HUES48 (cell line): ENCODE results near the gene REST.

ENCODE experiments used
- H3K27ac ChIP-seq: one replicate; pipeline ENCODE4 v1.7.0; 2013; ENCODE audit warnings: low read depth, low read length, inconsistent platforms
- H3K27me3 ChIP-seq: 2 replicates; pipeline ENCODE4 v1.6.1; 2013; ENCODE audit warnings: mild to moderate bottlenecking, low read length; ENCODE audit not compliant: control insufficient read depth, insufficient read depth
- H3K36me3 ChIP-seq: 2 replicates; pipeline ENCODE4 v1.6.1; 2013; ENCODE audit warnings: low read length; ENCODE audit not compliant: control insufficient read depth, insufficient read depth
- H3K4me1 ChIP-seq: 2 replicates; pipeline ENCODE4 v1.6.1; 2013; ENCODE audit warnings: mild to moderate bottlenecking, low read length; ENCODE audit not compliant: control insufficient read depth, insufficient read depth
- H3K4me3 ChIP-seq: 2 replicates; pipeline ENCODE4 v1.5.1; 2013; ENCODE audit warnings: mild to moderate bottlenecking, low read depth, low read length
- H3K9ac ChIP-seq: 2 replicates; pipeline ENCODE4 v1.6.1; 2013; ENCODE audit warnings: mild to moderate bottlenecking, low read depth, low read length, moderate library complexity
- H3K9me3 ChIP-seq: 2 replicates; pipeline ENCODE4 v1.6.1; 2013; ENCODE audit warnings: low read length; ENCODE audit not compliant: control insufficient read depth, insufficient read depth

Gene REST

GRCh38 chr4:56978750-56979303 lies 71.1 kb downstream of the REST start, which contains the start of gene POLR2B:
Gene POLR2B (plus strand): TSS chr4:56978896. CDS start chr4:56978986, 90 bp downstream.
- Histone ChIP-seq H3K4me1 (no peaks in the 10 kb centered on the region), H3K4me3 (peak within 1 kb of the TSS; percentile 99), H3K27me3 (no peaks in the 10 kb centered on the region)

DNA sequence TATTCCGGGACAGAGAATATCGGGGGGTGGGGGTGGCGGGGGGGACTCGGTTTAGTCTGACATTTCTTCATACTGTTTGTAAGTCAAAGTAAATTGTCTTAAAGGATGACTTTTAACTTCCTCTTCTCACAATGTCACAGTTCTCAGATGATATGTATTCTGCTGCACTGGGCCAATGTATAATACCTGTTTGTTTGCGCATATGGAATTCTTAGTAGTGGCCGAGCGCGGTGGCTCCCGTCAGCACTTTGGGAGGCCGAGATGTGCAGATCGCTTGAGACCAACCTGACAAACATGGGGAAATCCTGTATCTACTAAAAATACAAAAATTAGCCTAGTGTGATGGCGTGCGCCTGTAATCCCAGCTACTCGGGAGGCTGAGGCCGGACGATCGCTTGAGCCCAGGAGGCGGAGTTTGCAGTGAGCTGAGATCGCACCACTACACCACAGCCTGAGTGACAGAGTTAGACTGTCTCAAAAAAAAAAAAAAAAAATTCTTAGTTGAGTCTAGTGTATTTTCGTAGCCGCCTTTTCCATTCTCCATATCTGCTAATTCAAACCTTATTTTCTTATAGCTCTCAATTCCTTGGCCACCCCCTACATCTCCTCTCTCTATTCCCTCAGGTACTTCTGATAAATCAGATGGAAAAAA lies 71.8 kb downstream of the REST start:
- Histone ChIP-seq H3K4me3 (peak overlapping the region; percentile 99), H3K4me1 (no peaks in the 10 kb centered on the region), H3K9me3 (no peaks in the 10 kb centered on the region), H3K36me3 (no peaks in the 10 kb centered on the region; the same call in 1 of the 2 replicates), H3K27me3 (no peaks in the 10 kb centered on the region), H3K9ac (no peak overlapping the region; the same call in 1 of the 2 replicates), H3K27ac (peak overlapping the region; percentile 93)

More at GRCh38 chr4:56978750-56979303, 71.1 kb downstream of the REST start, which contains the start of gene POLR2B:
- H3K9ac ChIP-seq = peak within 1 kb of the TSS; percentile 89
- H3K27ac ChIP-seq = peak within 1 kb of the TSS; percentile 93
- H3K9me3 ChIP-seq = no peaks in the 10 kb centered on the region
- peaks cover 6% of the 10 kb centered on the region for H3K36me3 ChIP-seq

DNA sequence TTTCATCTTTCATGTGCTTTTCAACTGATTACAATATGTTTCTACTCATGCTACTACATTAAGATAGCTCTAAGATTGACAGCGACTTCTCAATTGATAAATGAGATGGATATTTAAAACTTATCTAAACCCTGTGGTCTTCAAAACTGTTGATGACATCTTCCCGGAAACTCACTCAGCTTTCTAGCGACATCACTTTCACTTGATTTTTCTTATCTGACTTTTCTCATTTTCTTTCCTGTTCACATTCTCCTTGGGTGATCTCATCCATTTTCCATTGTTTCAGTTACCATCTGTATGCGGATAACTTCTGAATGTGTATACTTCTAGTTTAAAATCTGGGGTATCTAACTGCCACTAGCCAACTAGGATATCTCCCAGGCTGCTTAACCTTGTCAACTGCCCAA lies 74.1 kb downstream of the REST start:
- Histone ChIP-seq H3K9me3 (no peaks in the 10 kb centered on the region), H3K4me3 (no peak overlapping the region), H3K9ac (no peak overlapping the region), H3K36me3 (peaks cover 12% of the 10 kb centered on the region), H3K27me3 (no peaks in the 10 kb centered on the region), H3K27ac (no peak overlapping the region), H3K4me1 (no peaks in the 10 kb centered on the region)

DNA sequence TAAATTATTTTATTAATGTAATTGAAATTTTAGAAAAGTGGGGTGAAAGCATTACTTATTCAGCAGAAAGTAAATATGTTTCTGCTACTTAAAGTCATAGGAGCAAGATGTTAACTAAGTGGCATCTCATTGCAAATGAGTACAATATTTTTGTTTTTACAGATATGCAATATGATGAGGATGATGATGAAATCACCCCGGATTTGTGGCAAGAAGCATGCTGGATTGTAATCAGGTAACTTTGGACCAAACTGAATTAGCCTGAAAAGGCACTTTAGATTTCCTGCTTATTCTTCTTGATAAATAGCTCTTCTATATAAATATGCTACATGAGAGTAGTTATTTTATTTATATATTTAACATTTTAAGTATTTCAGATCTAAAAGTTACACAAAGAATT lies 78.5 kb downstream of the REST start:
- Histone ChIP-seq H3K36me3 (peaks cover 55% of the 10 kb centered on the region), H3K9me3 (no peaks in the 10 kb centered on the region), H3K27me3 (no peaks in the 10 kb centered on the region), H3K9ac (no peak overlapping the region), H3K4me3 (no peak overlapping the region), H3K27ac (no peak overlapping the region), H3K4me1 (no peaks in the 10 kb centered on the region)

DNA sequence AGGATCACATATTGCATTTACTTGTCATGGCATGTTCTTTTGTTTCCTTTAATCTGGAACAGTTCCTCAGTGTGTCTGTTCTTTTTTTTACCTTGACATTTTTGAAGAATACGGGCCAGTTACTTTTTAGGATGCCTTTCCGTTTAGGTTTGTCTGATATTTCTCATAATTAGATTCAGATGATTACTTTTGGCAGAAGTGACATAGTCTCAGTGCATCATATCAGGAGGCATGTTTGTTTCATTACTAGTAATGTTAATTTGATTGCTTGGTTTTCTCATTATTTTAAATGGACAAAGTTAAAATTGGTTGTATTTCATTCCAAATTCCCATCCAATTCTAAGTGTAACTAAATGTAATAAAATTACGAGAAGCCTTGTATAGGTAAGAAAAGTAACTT lies 79.3 kb downstream of the REST start:
- H3K9me3 ChIP-seq = no peaks in the 10 kb centered on the region
- no peak overlapping the region for H3K27ac ChIP-seq
- H3K4me3 ChIP-seq = no peak overlapping the region
- no peaks in the 10 kb centered on the region for H3K4me1 ChIP-seq
- peaks cover 63% of the 10 kb centered on the region for H3K36me3 ChIP-seq
- no peaks in the 10 kb centered on the region for H3K27me3 ChIP-seq
- no peak overlapping the region for H3K9ac ChIP-seq

GRCh38 chr4:56990109-56990905 lies 82.6 kb downstream of the REST start:
- Histone ChIP-seq H3K27ac (no peak overlapping the region), H3K36me3 (peaks cover 92% of the 10 kb centered on the region)

GRCh38 chr4:56995525-56995924 lies 87.8 kb downstream of the REST start:
- Histone ChIP-seq H3K4me1 (no peaks in the 10 kb centered on the region), H3K27me3 (no peaks in the 10 kb centered on the region), H3K9ac (no peak overlapping the region), H3K9me3 (no peaks in the 10 kb centered on the region), H3K4me3 (no peak overlapping the region), H3K36me3 (peaks cover 86% of the 10 kb centered on the region), H3K27ac (no peak overlapping the region)

More at GRCh38 chr4:56990109-56990905, 82.6 kb downstream of the REST start:
- no peak overlapping the region for H3K9ac ChIP-seq
- H3K9me3 ChIP-seq = no peaks in the 10 kb centered on the region
- no peaks in the 10 kb centered on the region for H3K27me3 ChIP-seq
- H3K4me3 ChIP-seq = no peak overlapping the region
- H3K4me1 ChIP-seq = no peaks in the 10 kb centered on the region

DNA sequence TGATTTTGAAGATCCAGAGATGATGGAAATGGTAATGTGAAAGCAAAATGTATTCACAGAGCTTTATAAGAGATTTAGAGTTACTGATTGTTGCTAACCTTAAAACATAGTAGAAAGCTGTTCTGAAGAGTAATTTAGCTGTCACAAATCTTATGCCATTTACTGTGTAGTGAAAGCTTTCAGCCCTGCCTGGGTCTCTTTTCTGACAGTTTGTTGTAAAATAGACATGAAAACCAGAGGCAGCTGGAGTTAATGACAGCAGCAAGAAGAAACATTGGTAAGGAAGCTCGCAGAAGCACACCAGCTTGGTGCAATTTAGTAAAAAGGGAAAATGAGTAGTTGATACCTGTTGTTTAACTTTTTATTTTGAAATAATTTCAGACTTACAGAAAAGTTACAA lies 92.1 kb downstream of the REST start:
- H3K9me3 ChIP-seq = no peaks in the 10 kb centered on the region
- H3K4me1 ChIP-seq = no peaks in the 10 kb centered on the region
- H3K9ac ChIP-seq = no peak overlapping the region
- H3K27ac ChIP-seq = no peak overlapping the region
- H3K36me3 ChIP-seq = peaks cover 80% of the 10 kb centered on the region
- no peak overlapping the region for H3K4me3 ChIP-seq
- no peaks in the 10 kb centered on the region for H3K27me3 ChIP-seq

DNA sequence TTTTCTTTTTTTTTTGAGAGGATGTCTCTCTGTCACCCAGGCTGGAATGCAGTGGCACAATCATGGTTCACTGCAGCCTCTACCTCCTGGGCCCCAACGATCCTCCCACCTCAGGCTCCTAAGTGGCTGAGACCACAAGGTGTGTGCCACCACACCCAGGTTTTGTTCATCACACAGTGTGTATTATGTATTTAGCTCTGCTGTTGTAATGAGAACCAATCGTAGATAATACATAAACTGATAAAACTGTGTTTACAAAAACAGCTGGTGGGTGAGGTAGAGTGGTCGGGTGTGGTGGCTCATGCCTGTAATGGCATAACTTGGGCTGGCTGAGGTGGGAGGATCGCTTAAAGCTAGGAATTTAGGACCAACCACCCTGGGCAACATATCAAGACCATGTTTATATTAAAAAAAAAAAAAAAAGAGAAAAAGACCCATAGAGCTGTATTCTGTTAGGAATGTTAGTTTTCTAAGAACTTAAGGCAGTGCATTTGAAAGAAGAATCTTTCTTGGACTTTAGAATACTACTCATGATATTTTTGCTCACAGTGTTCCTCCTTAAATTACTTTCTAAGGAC lies 105.9 kb downstream of the REST start:
- Histone ChIP-seq H3K27me3 (no peaks in the 10 kb centered on the region), H3K9me3 (no peaks in the 10 kb centered on the region), H3K4me1 (no peaks in the 10 kb centered on the region), H3K4me3 (no peak overlapping the region), H3K9ac (no peak overlapping the region), H3K27ac (no peak overlapping the region), H3K36me3 (peaks cover 93% of the 10 kb centered on the region)
